Tibial nerve (tissue), 3 donors: ENCODE measurements around the gene CALU.

Experiments used
- POLR2A ChIP-seq, 2 donors: fragments of 450-650 bp; IDR thresholded peaks; one replicate each; pipeline ENCODE4 v1.6.1; 2017; ENCODE audit warnings: antibody characterized with exemption in 2 of 2, mild to moderate bottlenecking in 2 of 2, moderate library complexity in 2 of 2
- TF ChIP-seq, protein P1 (sequence below), 5 experiments: fragments of 200-600 bp in 3 of 5; fragments of 450-650 bp in 2 of 5; sonication (generic) in 3 of 5; IDR thresholded peaks; one replicate each; pipeline ENCODE4 v1.5.1; 2016 to 2019; ENCODE audit warnings: antibody characterized with exemption in 5 of 5, mild to moderate bottlenecking in 3 of 5, moderate library complexity in 2 of 5

DNA sequence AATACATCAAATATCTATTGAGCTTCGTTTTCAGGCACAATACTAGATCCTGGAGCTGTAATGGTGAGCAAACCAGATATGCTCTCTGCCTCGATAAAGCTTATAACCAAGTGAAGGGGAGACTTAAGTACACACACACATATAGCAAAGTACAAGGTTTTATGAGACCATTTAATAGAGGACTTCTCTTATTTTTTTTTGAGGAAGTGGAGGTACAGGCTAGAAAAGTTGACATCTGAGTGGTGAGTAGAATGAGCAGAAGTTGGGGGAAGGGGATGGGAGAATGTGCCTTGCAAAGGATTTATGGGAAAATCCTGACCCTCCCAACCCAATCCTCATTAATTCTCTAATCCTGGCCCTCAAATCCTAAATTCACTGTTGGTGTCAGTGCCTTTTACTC, 60.3 kb downstream of the CALU start:
- TF ChIP-seq, protein P1, sequence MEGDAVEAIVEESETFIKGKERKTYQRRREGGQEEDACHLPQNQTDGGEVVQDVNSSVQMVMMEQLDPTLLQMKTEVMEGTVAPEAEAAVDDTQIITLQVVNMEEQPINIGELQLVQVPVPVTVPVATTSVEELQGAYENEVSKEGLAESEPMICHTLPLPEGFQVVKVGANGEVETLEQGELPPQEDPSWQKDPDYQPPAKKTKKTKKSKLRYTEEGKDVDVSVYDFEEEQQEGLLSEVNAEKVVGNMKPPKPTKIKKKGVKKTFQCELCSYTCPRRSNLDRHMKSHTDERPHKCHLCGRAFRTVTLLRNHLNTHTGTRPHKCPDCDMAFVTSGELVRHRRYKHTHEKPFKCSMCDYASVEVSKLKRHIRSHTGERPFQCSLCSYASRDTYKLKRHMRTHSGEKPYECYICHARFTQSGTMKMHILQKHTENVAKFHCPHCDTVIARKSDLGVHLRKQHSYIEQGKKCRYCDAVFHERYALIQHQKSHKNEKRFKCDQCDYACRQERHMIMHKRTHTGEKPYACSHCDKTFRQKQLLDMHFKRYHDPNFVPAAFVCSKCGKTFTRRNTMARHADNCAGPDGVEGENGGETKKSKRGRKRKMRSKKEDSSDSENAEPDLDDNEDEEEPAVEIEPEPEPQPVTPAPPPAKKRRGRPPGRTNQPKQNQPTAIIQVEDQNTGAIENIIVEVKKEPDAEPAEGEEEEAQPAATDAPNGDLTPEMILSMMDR (IDR thresholded peaks at IDR 0.05) = no peak
- no peak for TF ChIP-seq POLR2A (IDR thresholded peaks at IDR 0.05)
